Neural crest cell (in vitro differentiated cells): ENCODE results near the gene GRIN1. TPM values are rescaled to one million over a fixed set of nuclear protein-coding genes. Genes with fewer than 3 reads are reported as not detected.

Source experiments
- DNase-seq: peaks from one replicate; pipeline ENCODE4 v3.0.0; 2021; ENCODE audit warnings: low read depth, mixed read lengths, low spot score
- H3K27ac Mint-ChIP-seq: one replicate; pipeline ENCODE4 v1.8.0; 2021; ENCODE audit warnings: mild to moderate bottlenecking, mixed read lengths; ENCODE audit not compliant: unreplicated experiment
- H3K27me3 Mint-ChIP-seq: 2 replicates; pipeline ENCODE4 v1.8.0; 2021; ENCODE audit warnings: low read depth, mild to moderate bottlenecking, mixed read lengths
- H3K36me3 Mint-ChIP-seq: 2 replicates; pipeline ENCODE4 v1.8.0; 2021; ENCODE audit warnings: low read depth, mild to moderate bottlenecking, mixed read lengths
- H3K4me1 Mint-ChIP-seq: 2 replicates; pipeline ENCODE4 v1.8.0; 2021; ENCODE audit warnings: mixed read lengths
- H3K4me3 Mint-ChIP-seq: one replicate; pipeline ENCODE4 v1.8.0; 2021; ENCODE audit warnings: mild to moderate bottlenecking, mixed read lengths
- H3K9me3 Mint-ChIP-seq: 2 replicates; pipeline ENCODE4 v1.8.0; 2021; ENCODE audit warnings: mixed read lengths
- total RNA-seq: library from RNA; stranded (reverse); gene quantifications from 2 replicates; pipeline ENCODE4 v1.2.1, GENCODE V29; 2021
- TF ChIP-seq, protein P1 (sequence below): fragments of 200-600 bp; sonication (generic); conservative IDR thresholded peaks from 2 replicates; pipeline ENCODE4 v1.5.0; 2021; ENCODE audit warnings: antibody characterized with exemption, mild to moderate bottlenecking

The GRIN1 gene
- total RNA-seq, 1 donor from 2014 or later = 0.44 TPM

DNA sequence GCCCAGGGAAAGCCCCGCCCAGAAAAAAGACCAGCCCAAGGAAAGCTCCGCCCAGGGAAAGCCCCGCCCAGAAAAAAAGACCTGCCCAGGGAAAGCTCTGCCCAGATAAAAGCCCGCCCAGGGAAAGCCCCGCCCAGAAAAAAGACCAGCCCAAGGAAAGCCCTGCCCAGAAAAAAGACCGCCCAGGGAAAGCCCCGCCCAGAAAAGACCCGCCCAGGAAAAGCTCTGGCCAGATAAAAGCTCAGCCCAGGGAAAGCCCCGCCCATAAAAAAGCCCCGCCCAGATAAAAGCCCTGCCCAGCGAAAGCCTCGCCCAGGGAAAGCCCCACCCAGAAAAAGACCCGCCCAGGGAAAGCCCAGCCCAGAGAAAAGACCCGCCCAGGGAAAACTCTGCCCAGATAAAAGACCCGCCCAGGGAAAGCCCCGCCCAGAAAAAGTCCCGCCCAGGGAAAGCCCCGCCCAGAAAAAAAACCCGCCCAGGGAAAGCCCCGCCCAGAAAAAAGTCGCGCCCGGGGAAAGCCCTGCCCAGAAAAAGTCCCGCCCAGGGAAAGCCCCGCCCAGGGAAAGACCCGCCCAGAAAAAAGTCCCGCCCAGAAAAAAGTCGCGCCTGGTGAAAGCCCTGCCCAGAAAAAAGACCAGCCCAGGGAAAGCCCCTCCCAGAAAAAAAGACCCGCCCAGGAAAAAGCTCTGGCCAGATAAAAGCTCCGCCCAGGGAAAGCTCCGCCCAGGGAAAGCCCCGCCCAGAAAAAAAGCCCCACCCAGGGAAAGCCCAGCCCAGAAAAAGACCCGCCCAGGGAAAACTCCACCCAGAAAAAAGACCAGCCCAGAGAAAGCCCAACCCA, 11.9 kb downstream of the GRIN1 start:
- H3K4me3 Mint-ChIP-seq = no peak overlapping the region

DNA sequence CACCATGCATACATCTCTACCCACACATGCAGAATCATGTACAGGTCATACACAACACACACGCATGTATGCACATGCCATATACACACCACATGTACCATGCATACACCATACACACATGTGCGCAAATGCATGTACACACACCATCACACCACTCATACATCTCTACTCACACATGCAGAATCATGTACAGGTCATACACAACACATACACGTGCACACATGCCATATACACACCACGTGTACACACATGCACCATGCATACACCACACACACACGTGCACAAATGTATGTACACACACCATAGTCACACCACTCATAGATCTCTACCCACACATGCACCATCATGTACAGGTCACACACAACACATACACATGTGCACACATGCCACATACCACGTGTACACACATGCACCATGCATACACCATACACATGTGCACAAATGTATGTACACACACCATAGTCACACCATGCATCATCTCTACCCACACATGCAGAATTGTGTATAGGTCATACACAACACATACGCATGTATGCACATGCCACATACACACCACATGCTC, 14.0 kb downstream of the GRIN1 start:
- H3K27ac Mint-ChIP-seq = no peak overlapping the region
- H3K27me3 Mint-ChIP-seq = peaks cover 32% of the 10 kb centered on the region
- H3K36me3 Mint-ChIP-seq = no peaks in the 10 kb centered on the region
- H3K4me3 Mint-ChIP-seq = no peak overlapping the region
- TF ChIP-seq, protein P1, sequence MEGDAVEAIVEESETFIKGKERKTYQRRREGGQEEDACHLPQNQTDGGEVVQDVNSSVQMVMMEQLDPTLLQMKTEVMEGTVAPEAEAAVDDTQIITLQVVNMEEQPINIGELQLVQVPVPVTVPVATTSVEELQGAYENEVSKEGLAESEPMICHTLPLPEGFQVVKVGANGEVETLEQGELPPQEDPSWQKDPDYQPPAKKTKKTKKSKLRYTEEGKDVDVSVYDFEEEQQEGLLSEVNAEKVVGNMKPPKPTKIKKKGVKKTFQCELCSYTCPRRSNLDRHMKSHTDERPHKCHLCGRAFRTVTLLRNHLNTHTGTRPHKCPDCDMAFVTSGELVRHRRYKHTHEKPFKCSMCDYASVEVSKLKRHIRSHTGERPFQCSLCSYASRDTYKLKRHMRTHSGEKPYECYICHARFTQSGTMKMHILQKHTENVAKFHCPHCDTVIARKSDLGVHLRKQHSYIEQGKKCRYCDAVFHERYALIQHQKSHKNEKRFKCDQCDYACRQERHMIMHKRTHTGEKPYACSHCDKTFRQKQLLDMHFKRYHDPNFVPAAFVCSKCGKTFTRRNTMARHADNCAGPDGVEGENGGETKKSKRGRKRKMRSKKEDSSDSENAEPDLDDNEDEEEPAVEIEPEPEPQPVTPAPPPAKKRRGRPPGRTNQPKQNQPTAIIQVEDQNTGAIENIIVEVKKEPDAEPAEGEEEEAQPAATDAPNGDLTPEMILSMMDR = no peak
- no peaks in the 10 kb centered on the region for H3K9me3 Mint-ChIP-seq
- no peaks in the 10 kb centered on the region for H3K4me1 Mint-ChIP-seq
- no peak for DNase-seq

More for the DNA sequence above, 11.9 kb downstream of the GRIN1 start:
- no peaks in the 10 kb centered on the region for H3K36me3 Mint-ChIP-seq
- H3K9me3 Mint-ChIP-seq = no peaks in the 10 kb centered on the region
- peaks cover 34% of the 10 kb centered on the region for H3K27me3 Mint-ChIP-seq
- DNase-seq = no peak
- TF ChIP-seq, protein P1 = no peak
- no peak overlapping the region for H3K27ac Mint-ChIP-seq
- no peaks in the 10 kb centered on the region for H3K4me1 Mint-ChIP-seq

DNA sequence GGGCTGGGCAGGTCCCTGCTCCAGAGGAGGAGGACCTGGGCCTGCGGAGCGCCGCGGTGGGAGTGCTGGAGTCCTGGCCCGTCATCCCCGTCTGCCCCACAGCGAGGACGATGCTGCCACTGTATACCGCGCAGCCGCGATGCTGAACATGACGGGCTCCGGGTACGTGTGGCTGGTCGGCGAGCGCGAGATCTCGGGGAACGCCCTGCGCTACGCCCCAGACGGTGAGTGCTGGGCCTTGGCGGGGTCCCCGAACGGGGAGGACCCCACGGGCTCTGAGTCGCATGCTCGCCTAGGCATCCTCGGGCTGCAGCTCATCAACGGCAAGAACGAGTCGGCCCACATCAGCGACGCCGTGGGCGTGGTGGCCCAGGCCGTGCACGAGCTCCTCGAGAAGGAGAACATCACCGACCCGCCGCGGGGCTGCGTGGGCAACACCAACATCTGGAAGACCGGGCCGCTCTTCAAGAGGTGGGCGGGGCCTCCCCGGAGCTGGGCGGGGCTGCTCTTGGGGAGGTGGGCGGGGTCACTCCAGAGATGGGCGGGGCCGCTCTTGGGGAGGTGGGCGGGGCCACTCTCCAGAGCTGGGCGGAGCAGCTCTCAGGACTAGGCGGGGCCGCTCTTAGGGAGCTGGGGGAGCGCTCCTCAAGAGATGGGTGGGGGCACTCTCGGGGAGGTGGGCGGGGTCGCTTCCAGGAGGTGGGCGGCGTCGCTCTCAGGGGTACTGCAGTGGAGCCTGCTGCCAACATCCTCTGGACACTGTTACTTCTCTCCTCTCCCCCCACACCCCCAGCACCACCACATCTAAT, 17.8 kb downstream of the GRIN1 start:
- H3K4me3 Mint-ChIP-seq = no peak overlapping the region
- no peak for DNase-seq

DNA sequence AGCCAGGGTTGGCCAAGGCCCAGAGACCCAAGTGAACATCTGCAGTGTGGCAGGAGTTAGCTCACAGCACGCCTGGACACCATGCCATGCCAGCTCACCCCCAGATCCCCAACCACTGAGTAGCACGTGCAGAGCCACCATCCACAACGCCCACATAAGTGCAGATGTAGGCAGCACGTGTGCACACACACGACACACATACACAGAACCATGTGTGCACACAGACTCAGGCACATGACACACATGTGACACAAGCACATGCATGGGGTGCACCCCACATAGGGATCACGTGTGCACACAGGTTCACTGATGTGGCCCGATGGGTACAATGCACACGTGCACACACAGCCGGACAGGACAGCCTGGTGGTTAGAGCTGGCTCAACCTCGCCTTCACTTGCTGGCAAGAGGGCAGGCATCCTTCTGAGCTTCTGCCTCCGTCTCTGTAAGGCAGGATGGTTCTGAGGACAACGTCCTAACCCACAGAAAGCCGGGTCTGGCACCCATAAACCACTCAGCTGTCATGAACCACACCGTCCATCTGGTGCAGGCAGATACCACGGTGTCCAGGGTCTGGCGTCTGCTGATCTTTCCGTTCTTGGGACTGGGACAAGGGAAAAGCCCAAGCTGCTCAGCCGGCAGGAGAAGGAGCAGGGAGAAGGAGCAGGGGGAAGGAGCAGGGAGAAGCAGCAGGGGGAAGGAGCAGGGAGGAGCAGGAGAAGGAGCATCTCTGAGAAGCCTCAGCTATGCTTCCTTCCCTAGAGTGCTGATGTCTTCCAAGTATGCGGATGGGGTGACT, 18.9 kb downstream of the GRIN1 start:
- H3K36me3 Mint-ChIP-seq = no peaks in the 10 kb centered on the region
- H3K27me3 Mint-ChIP-seq = peaks cover 69% of the 10 kb centered on the region
- no peak overlapping the region for H3K4me3 Mint-ChIP-seq
- TF ChIP-seq, protein P1 = no peak
- H3K9me3 Mint-ChIP-seq = no peaks in the 10 kb centered on the region
- H3K27ac Mint-ChIP-seq = no peak overlapping the region
- peaks cover 5% of the 10 kb centered on the region for H3K4me1 Mint-ChIP-seq
- no peak for DNase-seq

More for the DNA sequence above, 17.8 kb downstream of the GRIN1 start:
- TF ChIP-seq, protein P1 = no peak
- H3K27ac Mint-ChIP-seq = no peak overlapping the region
- H3K4me1 Mint-ChIP-seq = peaks cover 5% of the 10 kb centered on the region
- no peaks in the 10 kb centered on the region for H3K36me3 Mint-ChIP-seq
- peaks cover 61% of the 10 kb centered on the region for H3K27me3 Mint-ChIP-seq
- no peaks in the 10 kb centered on the region for H3K9me3 Mint-ChIP-seq

- Mint-ChIP-seq H3K9me3 (no peaks in the 10 kb centered on the region), H3K27me3 (peaks cover 77% of the 10 kb centered on the region), H3K4me1 (peaks cover 5% of the 10 kb centered on the region)
Measured at GRCh38 chr9:137158625-137159024, 19.7 kb downstream of the GRIN1 start.

More at GRCh38 chr9:137158625-137159024, 19.7 kb downstream of the GRIN1 start:
- TF ChIP-seq, protein P1 = no peak
- no peak for DNase-seq
- H3K36me3 Mint-ChIP-seq = no peaks in the 10 kb centered on the region
- no peak overlapping the region for H3K27ac Mint-ChIP-seq
- H3K4me3 Mint-ChIP-seq = no peak overlapping the region
